GM19043 (cell line): ENCODE measurements around the gene RAB15.

Experiments
- ATAC-seq: cut with Tn5 transposase; IDR thresholded peaks from one replicate; pipeline ENCODE4 v1.9.1; 2021; ENCODE audit warnings: low read depth; ENCODE audit not compliant: unreplicated experiment

The RAB15 gene

GRCh38 chr14:64971943-64972791, at the start of gene RAB15:
TSS of gene RAB15 (minus strand) at chr14:64972336. CDS start at chr14:64972076, 260 bp downstream.
- ATAC-seq = no peak

GRCh38 chr14:65019944-65020566, 47.9 kb upstream of the RAB15 start:
- no peak for ATAC-seq

DNA sequence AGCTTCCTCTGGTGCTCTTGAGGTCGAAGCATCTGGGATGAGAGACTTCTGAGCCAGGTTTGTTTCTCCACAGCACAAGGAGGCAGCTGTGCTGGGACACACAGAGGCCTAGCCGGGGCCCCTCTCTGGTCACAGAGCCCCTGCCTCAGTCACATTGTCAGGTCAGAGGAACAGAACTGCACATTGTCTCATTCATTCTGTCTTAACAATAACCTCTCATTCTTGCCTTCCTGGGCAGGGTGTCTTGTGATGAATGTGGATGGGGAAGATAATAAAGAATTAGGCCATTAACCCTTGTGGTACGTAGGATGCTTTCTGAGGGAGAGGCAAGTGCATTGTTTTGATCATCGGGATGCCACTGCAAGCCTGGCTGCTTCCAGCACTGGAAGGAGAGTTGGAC, 44.3 kb upstream of the RAB15 start:
- no peak for ATAC-seq

GRCh38 chr14:65015391-65015790, 43.3 kb upstream of the RAB15 start:
- no peak for ATAC-seq

DNA sequence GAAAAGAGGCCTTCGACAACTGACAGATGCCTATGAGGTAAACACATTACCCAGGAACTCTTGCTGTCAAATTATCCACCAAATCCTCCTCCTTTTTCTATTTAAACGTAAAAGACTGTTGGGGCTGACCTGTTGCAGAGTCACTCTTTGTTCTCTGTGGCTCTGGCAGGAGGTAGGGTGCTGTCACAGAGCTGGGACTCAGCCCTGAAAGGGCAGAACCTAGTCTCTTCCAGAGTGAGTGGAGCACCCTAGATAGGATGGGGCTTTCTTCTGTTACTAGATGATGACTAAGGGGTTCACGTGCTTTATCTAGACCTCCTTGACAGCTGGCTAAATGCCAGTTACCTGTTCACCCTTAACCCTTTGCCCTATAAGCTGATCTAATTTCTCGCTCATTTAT, 40.2 kb upstream of the RAB15 start:
- ATAC-seq = no peak

- ATAC-seq = no peak
Observed at GRCh38 chr14:65011538-65011937, 39.4 kb upstream of the RAB15 start.

GRCh38 chr14:65010211-65010931, 38.2 kb upstream of the RAB15 start:
- no peak for ATAC-seq

GRCh38 chr14:65007202-65007601, 35.1 kb upstream of the RAB15 start:
- ATAC-seq = no peak

DNA sequence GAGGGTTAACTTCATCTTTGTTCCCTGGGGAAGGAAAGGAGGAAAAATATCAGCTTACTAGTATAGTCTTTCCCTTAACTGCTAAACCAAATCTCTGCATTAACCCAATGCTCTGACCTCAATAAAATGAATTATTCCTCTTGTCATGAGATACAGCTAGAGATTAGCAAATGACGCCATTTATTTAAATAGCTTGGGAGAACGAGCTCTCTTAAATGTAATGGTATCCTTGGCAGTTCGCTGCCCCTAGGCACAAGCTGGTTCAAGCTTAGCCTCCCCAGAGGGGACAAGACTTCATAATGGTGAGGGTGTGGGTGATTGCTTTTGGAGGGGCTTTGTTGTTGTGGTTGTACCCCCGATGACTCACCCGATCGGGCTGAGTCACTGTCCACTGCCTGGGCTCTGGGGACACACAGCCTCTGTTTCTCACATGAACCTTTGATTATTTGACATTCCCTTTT, 34.2 kb upstream of the RAB15 start:
- no peak for ATAC-seq

- ATAC-seq = peak; percentile 60
Observed at GRCh38 chr14:65003394-65003793, 31.3 kb upstream of the RAB15 start.

DNA sequence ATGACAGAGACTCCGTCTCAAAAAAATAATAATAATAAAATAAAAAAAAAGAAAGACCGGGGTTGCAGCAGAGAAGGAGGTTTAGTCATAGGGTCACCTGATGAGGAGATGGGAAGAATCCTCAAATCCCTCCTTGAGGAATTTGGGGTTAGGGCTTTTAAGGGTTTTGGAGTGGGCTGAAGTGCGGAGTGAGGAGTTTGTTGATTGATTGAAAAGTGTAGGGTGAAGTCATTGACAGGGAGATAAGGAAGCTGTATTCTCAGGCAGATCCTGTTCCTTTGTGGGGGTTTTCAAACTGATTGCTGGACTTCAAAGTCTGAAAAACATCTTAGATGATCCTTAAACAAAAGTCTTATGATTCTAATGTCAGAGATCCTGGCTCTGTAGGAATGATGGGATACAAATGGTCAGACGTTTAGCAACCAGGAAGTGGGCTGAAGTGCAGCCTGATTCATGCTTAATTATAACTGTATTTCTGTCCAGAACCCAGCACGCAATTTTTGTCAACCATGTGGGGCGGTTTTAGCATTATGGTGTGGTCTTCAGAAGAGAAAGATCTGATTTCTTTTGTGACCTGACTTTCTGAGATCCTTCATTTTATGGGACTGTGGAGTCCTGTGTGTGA, 30.6 kb upstream of the RAB15 start:
- no peak for ATAC-seq

- ATAC-seq = no peak
Observed at GRCh38 chr14:65001723-65002122, 29.6 kb upstream of the RAB15 start.

- no peak for ATAC-seq
Observed at GRCh38 chr14:65000898-65001591, 28.9 kb upstream of the RAB15 start.

DNA sequence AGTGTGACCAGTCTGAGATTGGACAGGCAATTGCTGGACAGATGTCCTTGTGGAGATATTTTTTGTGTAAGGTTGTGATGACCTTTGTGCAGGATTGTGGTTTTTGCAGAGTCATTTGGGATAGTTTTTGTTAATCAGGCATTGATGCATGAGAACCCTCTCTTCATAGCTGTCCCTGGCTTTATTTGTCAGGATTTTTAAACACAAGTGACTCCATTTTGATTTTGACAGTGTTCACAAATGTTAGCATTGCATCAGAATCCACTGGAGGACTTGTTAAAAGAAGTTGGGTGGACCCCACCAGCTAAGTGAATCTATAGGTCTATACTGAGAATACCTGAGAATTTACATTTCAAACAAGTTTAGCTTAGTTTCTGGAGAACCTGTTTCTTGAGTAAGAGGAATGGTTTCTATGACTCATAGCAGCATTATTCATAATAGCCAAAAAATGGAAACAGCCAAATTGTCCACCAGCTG, 26.4 kb upstream of the RAB15 start:
- no peak for ATAC-seq

DNA sequence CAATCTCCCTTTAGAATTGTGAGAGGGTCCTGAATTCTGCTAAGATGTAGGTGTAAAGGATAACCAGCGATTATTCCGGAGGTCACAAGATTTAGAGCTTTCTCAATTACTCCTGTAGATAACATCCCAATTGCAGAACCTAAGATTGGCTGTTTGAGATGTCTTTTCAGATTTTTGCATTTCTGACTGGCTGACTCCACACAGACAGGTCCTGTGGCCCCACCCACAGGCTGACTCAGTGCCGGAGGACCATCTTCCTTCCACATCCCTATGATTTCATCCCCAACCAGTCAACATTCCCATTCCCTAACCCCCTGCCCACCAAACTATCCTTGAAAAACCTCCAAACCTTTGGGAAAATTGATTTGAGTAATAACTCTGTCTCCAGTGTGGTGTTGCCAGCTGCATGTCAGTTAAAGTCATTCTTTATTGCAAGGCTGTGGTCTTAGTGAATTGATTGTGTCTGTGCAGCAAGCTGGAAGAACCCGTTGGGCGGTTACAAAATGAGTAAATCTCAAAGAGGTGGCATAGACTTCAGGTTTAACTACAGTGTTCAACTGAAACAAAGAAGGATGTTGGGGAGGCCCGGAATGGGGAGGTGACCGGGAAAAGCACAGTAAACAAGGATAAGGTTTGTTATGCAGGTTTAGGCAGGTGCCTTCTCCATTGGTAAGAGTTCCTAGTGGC, 25.1 kb upstream of the RAB15 start:
- ATAC-seq = no peak

DNA sequence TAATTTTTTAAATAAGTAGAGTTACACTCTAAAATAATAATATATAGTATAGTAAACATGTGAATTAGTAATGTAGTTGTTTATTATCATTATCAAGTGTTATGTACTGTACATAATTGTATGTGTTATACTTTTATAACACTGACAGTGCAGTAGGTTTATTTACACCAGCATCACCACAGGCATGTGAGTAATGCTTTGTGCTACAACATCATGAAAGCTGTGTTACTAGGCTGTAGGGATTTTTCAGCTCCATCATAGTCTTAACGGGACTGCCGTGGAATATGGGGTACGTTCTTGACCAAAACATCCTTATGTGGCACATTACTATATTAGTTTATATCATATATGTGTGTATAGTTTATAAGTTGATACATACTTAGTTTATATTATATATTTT, 23.2 kb upstream of the RAB15 start:
- ATAC-seq = no peak

DNA sequence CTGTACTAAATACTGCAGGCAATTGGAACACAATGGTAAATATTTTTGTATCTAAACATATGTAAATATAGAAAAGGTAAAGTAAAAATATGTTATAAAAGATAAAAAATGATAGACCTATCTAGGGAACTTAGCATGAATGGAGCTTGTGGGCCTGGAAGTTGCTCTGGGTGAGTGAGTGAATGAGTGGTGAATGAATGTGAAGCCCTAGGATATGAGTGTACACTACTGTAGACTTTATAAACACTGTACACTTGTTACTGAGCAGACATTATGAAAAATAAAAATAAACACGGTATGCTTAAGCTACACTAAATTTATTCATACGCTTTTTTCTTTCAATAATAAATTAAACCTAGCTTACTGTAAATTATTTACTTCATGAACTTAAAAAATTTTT, 22.4 kb upstream of the RAB15 start:
- ATAC-seq = no peak

GRCh38 chr14:64993266-64993930, 21.3 kb upstream of the RAB15 start:
- ATAC-seq = no peak

GRCh38 chr14:64992328-64992885, 20.3 kb upstream of the RAB15 start:
- ATAC-seq = no peak
